ENCODE data around the gene GARIN1A.
"Not testable (repeated sequence)": the region's sequence is repeated elsewhere in the genome, so short reads cannot be mapped to it uniquely, and the experiment has no call there.

GARIN1A gene

DNA sequence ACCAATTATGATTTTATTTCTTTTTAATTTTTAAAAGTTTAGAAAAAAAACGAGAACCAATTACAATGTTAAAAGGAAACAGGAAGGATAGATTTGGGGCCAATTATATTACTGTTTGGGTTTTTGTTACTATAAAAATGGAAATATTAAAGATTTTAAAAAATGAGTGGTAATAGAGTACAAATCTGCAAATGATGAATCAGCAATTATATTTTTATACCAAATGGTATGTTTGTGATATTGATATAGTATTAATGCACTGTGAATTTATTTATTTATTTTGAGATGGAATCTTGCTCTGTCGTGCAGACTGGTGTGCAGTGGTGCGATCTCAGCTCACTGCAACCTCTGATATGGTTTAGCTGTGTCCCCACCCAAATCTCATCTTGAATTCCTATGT lies 11.5 kb upstream of the GARIN1A start:
- no peak for TF ChIP-seq ZNF384 (IDR thresholded peaks at IDR 0.05)
- no peak for TF ChIP-seq L3MBTL2 (conservative IDR thresholded peaks at IDR 0.05)
- TF ChIP-seq FOXA1 (IDR thresholded peaks at IDR 0.05), result no peak
- no peak for TF ChIP-seq ARNT (IDR thresholded peaks at IDR 0.05)
- TF ChIP-seq SUZ12 (IDR thresholded peaks at IDR 0.05), result no peak
- TF ChIP-seq TARDBP (IDR thresholded peaks at IDR 0.05), result no peak
- no peak for TF ChIP-seq FOXM1 (IDR thresholded peaks at IDR 0.05; ENCODE audit: borderline replicate concordance)
- TF ChIP-seq SP1 (IDR thresholded peaks at IDR 0.05), result no peak
- no peak for TF ChIP-seq BHLHE40 (IDR thresholded peaks at IDR 0.05; ENCODE audit: borderline replicate concordance)
- no peak for TF ChIP-seq CTBP1 (IDR thresholded peaks at IDR 0.05; ENCODE audit: borderline replicate concordance)
- TF ChIP-seq NFRKB (IDR thresholded peaks at IDR 0.05), result no peak
- no peak for TF ChIP-seq FOXK2 (IDR thresholded peaks at IDR 0.05)
- POLR2A ChIA-PET, result no interaction called here
- CTCF ChIA-PET, result no interaction called here
- DNase-seq (ENCODE audit: extremely low spot score), result no peak

DNA sequence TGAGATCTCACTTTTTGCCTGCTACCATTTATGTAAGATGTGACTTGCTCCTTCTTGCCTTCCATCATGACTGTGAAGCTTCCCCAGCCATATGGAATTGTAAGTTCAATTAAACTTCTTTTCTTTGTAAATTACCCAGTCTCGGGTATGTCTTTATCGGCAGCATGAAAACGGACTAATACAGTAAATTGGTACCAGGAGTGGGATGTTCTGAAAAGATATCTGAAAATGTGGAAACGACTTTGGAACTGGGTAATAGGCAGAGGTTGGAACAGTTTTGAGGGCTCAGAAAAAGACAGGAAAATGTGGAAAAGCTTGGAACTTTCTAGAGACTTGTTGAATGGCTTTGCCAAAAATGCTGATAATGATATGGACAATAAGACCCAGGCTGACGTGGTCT lies 10.6 kb upstream of the GARIN1A start:
- no peak for TF ChIP-seq ARNT (IDR thresholded peaks at IDR 0.05)
- no peak for TF ChIP-seq SP1 (IDR thresholded peaks at IDR 0.05)
- TF ChIP-seq ZNF384 (IDR thresholded peaks at IDR 0.05), result no peak
- TF ChIP-seq ELF4 (IDR thresholded peaks at IDR 0.05), result no peak
- no peak for TF ChIP-seq CTBP1 (IDR thresholded peaks at IDR 0.05; ENCODE audit: borderline replicate concordance)
- TF ChIP-seq HDGF (IDR thresholded peaks at IDR 0.05; ENCODE audit: borderline replicate concordance), result no peak
- TF ChIP-seq NFRKB (IDR thresholded peaks at IDR 0.05), result no peak
- no peak for TF ChIP-seq FOXA1 (IDR thresholded peaks at IDR 0.05)
- TF ChIP-seq SUZ12 (IDR thresholded peaks at IDR 0.05), result no peak
- no peak for TF ChIP-seq FOXK2 (IDR thresholded peaks at IDR 0.05)
- DNase-seq (ENCODE audit: extremely low spot score), result no peak
- ChIA-PET POLR2A (no interaction called here), CTCF (no interaction called here)

DNA sequence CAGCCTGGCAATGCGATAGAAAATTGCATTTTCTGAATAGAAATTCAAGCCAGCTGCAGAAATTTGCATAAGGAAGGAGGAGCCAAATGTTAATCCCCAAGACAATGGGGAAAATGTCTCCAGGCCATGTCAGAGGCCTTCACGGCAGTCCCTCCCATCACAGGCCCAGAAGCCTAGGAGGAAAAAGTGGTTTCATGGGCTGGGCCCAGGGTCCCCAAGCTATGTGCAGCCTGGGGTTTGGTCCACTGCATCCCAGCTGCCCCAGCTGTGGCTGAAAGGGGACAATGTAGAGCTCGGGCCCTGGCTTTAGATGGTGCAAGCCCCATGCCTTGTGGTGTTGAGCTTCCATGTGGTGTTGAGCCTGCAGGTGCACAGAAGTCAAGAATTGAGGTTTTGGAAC lies 10.0 kb upstream of the GARIN1A start:
- TF ChIP-seq ELF4 (IDR thresholded peaks at IDR 0.05), result no peak
- no peak for TF ChIP-seq TARDBP (IDR thresholded peaks at IDR 0.05)
- no peak for TF ChIP-seq SP1 (IDR thresholded peaks at IDR 0.05)
- TF ChIP-seq, protein P1, sequence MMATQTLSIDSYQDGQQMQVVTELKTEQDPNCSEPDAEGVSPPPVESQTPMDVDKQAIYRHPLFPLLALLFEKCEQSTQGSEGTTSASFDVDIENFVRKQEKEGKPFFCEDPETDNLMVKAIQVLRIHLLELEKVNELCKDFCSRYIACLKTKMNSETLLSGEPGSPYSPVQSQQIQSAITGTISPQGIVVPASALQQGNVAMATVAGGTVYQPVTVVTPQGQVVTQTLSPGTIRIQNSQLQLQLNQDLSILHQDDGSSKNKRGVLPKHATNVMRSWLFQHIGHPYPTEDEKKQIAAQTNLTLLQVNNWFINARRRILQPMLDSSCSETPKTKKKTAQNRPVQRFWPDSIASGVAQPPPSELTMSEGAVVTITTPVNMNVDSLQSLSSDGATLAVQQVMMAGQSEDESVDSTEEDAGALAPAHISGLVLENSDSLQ (IDR thresholded peaks at IDR 0.05), result no peak
- no peak for TF ChIP-seq ARNT (IDR thresholded peaks at IDR 0.05)
- CTCF ChIA-PET, result no interaction called here
- POLR2A ChIA-PET, result no interaction called here
- no peak for DNase-seq (ENCODE audit: extremely low spot score)

DNA sequence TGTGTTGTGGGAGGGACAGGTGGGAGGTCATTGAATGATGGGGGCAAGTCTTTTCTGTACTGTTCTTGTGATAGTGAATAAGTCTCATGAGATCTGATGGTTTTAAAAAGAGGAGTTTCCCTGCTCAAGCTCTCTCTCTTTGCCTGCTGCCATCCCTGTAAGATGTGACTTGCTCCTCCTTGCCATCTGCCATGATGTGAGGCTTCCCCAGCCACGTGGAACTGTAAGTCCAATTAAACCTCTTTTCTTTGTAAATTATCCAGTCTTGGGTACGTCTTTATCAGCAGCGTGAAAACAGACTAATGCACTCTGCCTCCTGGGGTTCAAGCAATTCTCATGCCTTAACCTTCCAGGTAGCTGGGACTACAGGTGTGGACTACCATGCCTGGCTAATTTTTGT lies 8.9 kb upstream of the GARIN1A start:
- DNase-seq (ENCODE audit: extremely low spot score); POLR2A ChIA-PET; CTCF ChIA-PET: not testable (repeated sequence)

DNA sequence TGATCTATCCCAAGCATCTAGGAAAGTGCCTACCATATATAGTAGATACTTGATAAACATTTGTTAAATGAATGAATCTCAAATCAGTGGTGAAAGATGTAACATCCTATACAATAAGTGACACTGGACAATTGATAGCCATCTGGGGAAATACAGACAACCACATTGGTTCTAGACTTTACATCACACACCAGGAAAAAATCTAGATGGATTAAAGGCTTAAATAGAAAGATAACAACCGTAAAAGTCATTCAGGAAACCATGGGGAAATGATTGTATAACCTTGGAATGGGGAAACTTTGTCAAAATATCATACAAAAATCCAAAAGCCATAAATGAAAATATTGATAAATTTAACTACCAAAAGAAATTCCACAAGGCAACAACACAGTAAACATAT lies 7.0 kb upstream of the GARIN1A start:
- ChIA-PET POLR2A (no interaction called here), CTCF (no interaction called here)
- TF ChIP-seq ZNF384 (IDR thresholded peaks at IDR 0.05) (no peak), BHLHE40 (IDR thresholded peaks at IDR 0.05; ENCODE audit: borderline replicate concordance) (no peak), FOXK2 (IDR thresholded peaks at IDR 0.05) (no peak), LEF1 (IDR thresholded peaks at IDR 0.05; ENCODE audit: borderline replicate concordance) (no peak), TARDBP (IDR thresholded peaks at IDR 0.05) (no peak), CTBP1 (IDR thresholded peaks at IDR 0.05; ENCODE audit: borderline replicate concordance) (no peak)
- TF ChIP-seq, protein P1 (IDR thresholded peaks at IDR 0.05), result no peak
- DNase-seq (ENCODE audit: extremely low spot score), result no peak

DNA sequence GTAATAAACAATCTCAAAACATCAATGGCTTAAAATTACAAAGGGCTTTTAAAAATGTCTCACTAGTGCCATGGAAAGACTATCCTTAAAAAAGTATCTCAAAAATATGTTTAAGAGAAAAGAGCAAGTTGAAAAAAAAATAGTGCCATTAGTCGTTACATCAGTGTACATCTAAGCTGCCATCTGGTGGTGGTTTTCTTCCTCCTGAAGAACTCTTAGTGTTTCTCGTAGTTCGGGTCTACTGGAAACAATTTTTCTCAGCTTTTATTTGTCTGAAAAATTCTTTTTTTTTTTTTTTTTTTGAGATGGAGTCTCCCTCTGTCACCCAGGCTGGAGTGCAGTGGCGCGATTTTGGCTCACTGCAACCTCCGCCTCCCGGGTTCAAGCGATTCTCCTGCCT lies 5.9 kb upstream of the GARIN1A start:
- ChIA-PET CTCF (interaction anchor here (0.6 kb wide), 3 partner anchors 73 to 215 kb away, joined by 5 to 8 read pairs (median 6); partner anchors contain the start of gene CALU), POLR2A (no interaction called here)
- DNase-seq (ENCODE audit: extremely low spot score), result no peak
- TF ChIP-seq ELF4 (IDR thresholded peaks at IDR 0.05), result no peak
- TF ChIP-seq FOXA1 (IDR thresholded peaks at IDR 0.05), result no peak
- TF ChIP-seq CTBP1 (IDR thresholded peaks at IDR 0.05; ENCODE audit: borderline replicate concordance), result no peak
- no peak for TF ChIP-seq TARDBP (IDR thresholded peaks at IDR 0.05)
- TF ChIP-seq, protein P1 (IDR thresholded peaks at IDR 0.05), result no peak
- TF ChIP-seq NFRKB (IDR thresholded peaks at IDR 0.05), result no peak
- no peak for TF ChIP-seq SUZ12 (IDR thresholded peaks at IDR 0.05)
- no peak for TF ChIP-seq SP1 (IDR thresholded peaks at IDR 0.05)
- no peak for TF ChIP-seq ZNF384 (IDR thresholded peaks at IDR 0.05)
- no peak for TF ChIP-seq L3MBTL2 (conservative IDR thresholded peaks at IDR 0.05)
- no peak for TF ChIP-seq BHLHE40 (IDR thresholded peaks at IDR 0.05; ENCODE audit: borderline replicate concordance)
- TF ChIP-seq LEF1 (IDR thresholded peaks at IDR 0.05; ENCODE audit: borderline replicate concordance), result no peak

DNA sequence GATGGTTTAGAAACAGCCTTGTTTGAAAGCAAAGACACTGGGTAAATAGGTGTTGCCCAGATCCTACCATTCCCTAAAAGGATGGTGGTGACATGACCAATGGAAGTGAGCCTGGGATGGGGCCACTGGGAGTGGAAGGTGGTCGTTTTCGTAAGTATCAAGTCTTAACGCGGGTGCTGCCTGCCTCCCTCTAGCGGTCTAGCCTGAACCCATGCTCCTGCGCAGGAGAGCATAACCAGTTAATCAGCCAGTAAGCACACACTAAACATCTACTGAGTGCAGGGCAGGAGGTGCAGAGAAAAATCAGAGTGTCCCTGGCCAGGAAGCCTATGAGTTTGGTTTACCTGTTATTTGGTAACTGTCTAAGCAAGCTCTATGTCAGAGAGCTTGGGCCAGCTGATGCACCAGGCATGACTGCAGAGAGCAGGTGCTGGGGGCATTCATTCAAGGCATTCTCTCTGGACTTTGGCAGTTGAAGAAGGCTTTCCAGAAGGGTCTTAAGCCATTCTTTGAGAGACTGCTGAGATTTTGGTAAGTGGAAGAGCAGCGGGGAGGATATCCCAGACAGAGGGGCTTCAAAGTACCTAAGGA lies 930 bp downstream of the GARIN1A start:
- POLR2A ChIA-PET, result no interaction called here
- DNase-seq (ENCODE audit: extremely low spot score), result peak; percentile 44
- CTCF ChIA-PET, result interaction anchor here (1.4 kb wide), 1 partner anchor 9 kb away, joined by 3 read pairs; no protein-coding TSS in a partner anchor
- no peak for TF ChIP-seq L3MBTL2 (conservative IDR thresholded peaks at IDR 0.05)
- TF ChIP-seq FOXM1 (IDR thresholded peaks at IDR 0.05; ENCODE audit: borderline replicate concordance), result no peak
